Astrocyte of the spinal cord (primary cell): ENCODE measurements around the gene OR5B21.

ENCODE experiments used
- DNase-seq: peaks from one replicate; pipeline ENCODE4 v3.0.0; 2011; ENCODE audit warnings: low read depth, low spot score
- H3K4me3 ChIP-seq: 2 replicates; pipeline ENCODE4 v1.5.1; 2011; ENCODE audit warnings: low read depth, mild to moderate bottlenecking, low read length, moderate library complexity
- CTCF ChIP-seq: IDR thresholded peaks from 2 replicates; pipeline ENCODE4 v1.5.1; 2012; ENCODE audit warnings: low read depth, mild to moderate bottlenecking, low read length, inconsistent platforms
- in situ Hi-C: cut with HindIII; loops from 2 replicates; pipeline ENCODE4 v1.10.0; 2017; ENCODE audit warnings: low sequenced_read_pairs

Gene OR5B21

GRCh38 chr11:58525037-58525614 is 17.2 kb upstream of the OR5B21 start:
- in situ Hi-C loops, result no loop called here
- no peak for TF ChIP-seq CTCF
- no peak for DNase-seq
- H3K4me3 ChIP-seq, result no peak overlapping the region

GRCh38 chr11:58524232-58525036 is 16.5 kb upstream of the OR5B21 start:
- in situ Hi-C loops, result no loop called here
- DNase-seq, result peak; percentile 85
- H3K4me3 ChIP-seq, result no peak overlapping the region
- peak; percentile 94 for TF ChIP-seq CTCF

GRCh38 chr11:58513747-58514367 is 6.0 kb upstream of the OR5B21 start:
- TF ChIP-seq CTCF, result peak; percentile 69
- H3K4me3 ChIP-seq, result no peak overlapping the region
- DNase-seq, result peak; percentile 67
- in situ Hi-C loops, result no loop called here

- no peak for TF ChIP-seq CTCF
- no peak for DNase-seq
- H3K4me3 ChIP-seq, result no peak overlapping the region
- in situ Hi-C loops, result no loop called here
Observed at GRCh38 chr11:58511636-58512035, 3.7 kb upstream of the OR5B21 start.

- no peak for TF ChIP-seq CTCF
- H3K4me3 ChIP-seq, result no peak overlapping the region
- DNase-seq, result no peak
- in situ Hi-C loops, result no loop called here
Observed at GRCh38 chr11:58509748-58510147, 1.8 kb upstream of the OR5B21 start.

GRCh38 chr11:58508814-58509213 is 909 bp upstream of the OR5B21 start:
- no peak overlapping the region for H3K4me3 ChIP-seq
- no peak for TF ChIP-seq CTCF
- no peak for DNase-seq
- in situ Hi-C loops, result no loop called here
